Esophagus squamous epithelium (tissue), 5 donors: ENCODE results near the gene CLP1. TPM values are rescaled to one million over a fixed set of nuclear protein-coding genes. Genes with fewer than 3 reads are reported as not detected.

Experiments
- DNase-seq: peaks from one replicate; lab custom pipeline; 2025; lab: John Stamatoyannopoulos, UW
- H3K27ac ChIP-seq, 4 donors: fragments of 200-600 bp; sonication (generic); one replicate each; pipeline ENCODE4 v1.5.1; 2016 to 2019; ENCODE audit warnings: mild to moderate bottlenecking in 1 of 4
- H3K27me3 ChIP-seq, 4 donors: fragments of 200-600 bp; sonication (generic); 1 replicate in 3 of 4; 2 replicates in 1 of 4; pipeline versions ENCODE4 v1.5.1 to v1.6.0; 2017 to 2021; ENCODE audit warnings: antibody characterized with exemption in 1 of 4
- H3K36me3 ChIP-seq, 3 donors: fragments of 200-600 bp; sonication (generic); one replicate each; pipeline ENCODE4 v1.5.1; 2016 to 2019
- H3K4me1 ChIP-seq, 3 donors: fragments of 200-600 bp; sonication (generic); one replicate each; pipeline ENCODE4 v1.5.1; 2017 to 2019
- H3K4me3 ChIP-seq, 4 donors: fragments of 200-600 bp; sonication (generic); 1 replicate in 3 of 4; 2 replicates in 1 of 4; pipeline ENCODE4 v1.5.1; 2016 to 2019; ENCODE audit warnings: mild to moderate bottlenecking in 2 of 4, moderate library complexity in 1 of 4
- H3K9me3 ChIP-seq, 3 donors: fragments of 200-600 bp; sonication (generic); one replicate each; pipeline ENCODE4 v1.5.1; 2016 to 2019
- POLR2A ChIP-seq, 4 donors: fragments of 450-650 bp; IDR thresholded peaks; one replicate each; pipeline ENCODE4 v1.6.1; 2017; ENCODE audit warnings: antibody characterized with exemption in 4 of 4, mild to moderate bottlenecking in 4 of 4, moderate library complexity in 3 of 4
- WGBS, 2 donors: methylation state at CpG; one replicate each; pipeline ENCODE4 v1.1.5; 2018; 5-methylcytosine and 5-hydroxymethylcytosine counted together
- intact Hi-C: fragments of 100-400 bp; cut with DNase I; formaldehyde crosslinking; loops from one replicate; pipeline ENCODE4 v1.15.0; 2022
- total RNA-seq, 4 donors: library from RNA; depleted of rRNA; stranded (reverse); fragments of >200 nt; gene quantifications; one replicate each; pipeline ENCODE4 v1.1.0, GENCODE V29; 2016
- TF ChIP-seq, protein P1 (sequence below), 6 experiments: fragments of 450-650 bp in 4 of 6; fragments of 200-600 bp in 2 of 6; sonication (generic) in 2 of 6; IDR thresholded peaks; one replicate each; pipeline ENCODE4 v1.5.1; 2016 to 2019; ENCODE audit warnings: antibody characterized with exemption in 6 of 6, mild to moderate bottlenecking in 4 of 6, moderate library complexity in 4 of 6
- donor health status: DM: yes; HTN: yes; CAD: no.

CLP1 gene
- total RNA-seq, 4 donors from 2014 or later: 9.5 to 26.6 (median 14.7) TPM

DNA sequence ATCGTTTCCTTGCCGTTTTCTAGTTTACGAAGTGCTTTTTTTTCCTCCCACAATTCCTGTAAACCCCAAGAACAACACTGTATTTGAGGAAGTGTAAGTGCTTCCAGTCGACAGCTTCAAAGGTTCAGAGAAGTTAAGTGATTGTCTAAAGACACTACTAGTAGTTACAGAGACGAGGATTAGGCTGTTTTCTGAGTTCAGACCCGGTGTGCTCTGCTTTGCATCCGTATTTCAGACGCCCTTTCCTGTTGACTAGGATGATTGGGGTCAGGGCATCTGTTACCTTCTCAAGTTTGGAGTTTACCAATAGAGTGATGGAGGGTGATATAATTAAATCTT, 430 bp downstream of the CLP1 start:
- DNase-seq: no peak
- Histone ChIP-seq H3K27me3 (peaks cover 0 to 3% (median 0%) of the 10 kb centered on the region in 4 donors), H3K27ac (peak overlapping the region; percentile 64 to 96 (median 92)), H3K9me3 (no peaks in the 10 kb centered on the region), H3K36me3 (peaks cover 9 to 43% (median 13%) of the 10 kb centered on the region in 3 donors), H3K4me3 (peak overlapping the region; percentile 49 to 89 (median 68)), H3K4me1 (peaks cover 4 to 32% (median 13%) of the 10 kb centered on the region in 3 donors)
- intact Hi-C loops: no loop called here
- TF ChIP-seq, protein P1, sequence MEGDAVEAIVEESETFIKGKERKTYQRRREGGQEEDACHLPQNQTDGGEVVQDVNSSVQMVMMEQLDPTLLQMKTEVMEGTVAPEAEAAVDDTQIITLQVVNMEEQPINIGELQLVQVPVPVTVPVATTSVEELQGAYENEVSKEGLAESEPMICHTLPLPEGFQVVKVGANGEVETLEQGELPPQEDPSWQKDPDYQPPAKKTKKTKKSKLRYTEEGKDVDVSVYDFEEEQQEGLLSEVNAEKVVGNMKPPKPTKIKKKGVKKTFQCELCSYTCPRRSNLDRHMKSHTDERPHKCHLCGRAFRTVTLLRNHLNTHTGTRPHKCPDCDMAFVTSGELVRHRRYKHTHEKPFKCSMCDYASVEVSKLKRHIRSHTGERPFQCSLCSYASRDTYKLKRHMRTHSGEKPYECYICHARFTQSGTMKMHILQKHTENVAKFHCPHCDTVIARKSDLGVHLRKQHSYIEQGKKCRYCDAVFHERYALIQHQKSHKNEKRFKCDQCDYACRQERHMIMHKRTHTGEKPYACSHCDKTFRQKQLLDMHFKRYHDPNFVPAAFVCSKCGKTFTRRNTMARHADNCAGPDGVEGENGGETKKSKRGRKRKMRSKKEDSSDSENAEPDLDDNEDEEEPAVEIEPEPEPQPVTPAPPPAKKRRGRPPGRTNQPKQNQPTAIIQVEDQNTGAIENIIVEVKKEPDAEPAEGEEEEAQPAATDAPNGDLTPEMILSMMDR (IDR thresholded peaks at IDR 0.05): no peak
- no peak for TF ChIP-seq POLR2A (IDR thresholded peaks at IDR 0.05)
- WGBS, 2 donors: 0 to 1% methylated on average over 8 of the region's 8 CpGs

DNA sequence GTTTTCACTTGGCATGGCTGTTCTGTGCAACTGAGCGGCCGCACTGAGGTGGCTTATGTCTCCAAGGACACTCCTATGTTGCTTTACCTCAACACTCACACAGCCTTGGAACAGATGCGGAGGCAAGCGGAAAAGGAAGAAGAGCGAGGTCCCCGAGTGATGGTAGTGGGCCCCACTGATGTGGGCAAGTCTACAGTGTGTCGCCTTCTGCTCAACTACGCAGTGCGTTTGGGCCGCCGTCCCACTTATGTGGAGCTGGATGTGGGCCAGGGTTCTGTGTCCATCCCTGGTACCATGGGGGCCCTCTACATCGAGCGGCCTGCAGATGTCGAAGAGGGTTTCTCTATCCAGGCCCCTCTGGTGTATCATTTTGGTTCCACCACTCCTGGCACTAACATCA, 2.1 kb downstream of the CLP1 start:
- Histone ChIP-seq H3K27ac (no peak overlapping the region), H3K4me1 (peaks cover 4 to 35% (median 13%) of the 10 kb centered on the region in 3 donors), H3K9me3 (no peaks in the 10 kb centered on the region), H3K36me3 (peaks cover 9 to 43% (median 13%) of the 10 kb centered on the region in 3 donors), H3K27me3 (no peaks in the 10 kb centered on the region), H3K4me3 (no peak overlapping the region)
- TF ChIP-seq POLR2A (IDR thresholded peaks at IDR 0.05): no peak
- TF ChIP-seq, protein P1 (IDR thresholded peaks at IDR 0.05): no peak
- no peak for DNase-seq
- intact Hi-C loops: no loop called here
- 93 to 96% methylated on average over 8 to 10 of the region's 14 CpGs for WGBS, 2 donors

DNA sequence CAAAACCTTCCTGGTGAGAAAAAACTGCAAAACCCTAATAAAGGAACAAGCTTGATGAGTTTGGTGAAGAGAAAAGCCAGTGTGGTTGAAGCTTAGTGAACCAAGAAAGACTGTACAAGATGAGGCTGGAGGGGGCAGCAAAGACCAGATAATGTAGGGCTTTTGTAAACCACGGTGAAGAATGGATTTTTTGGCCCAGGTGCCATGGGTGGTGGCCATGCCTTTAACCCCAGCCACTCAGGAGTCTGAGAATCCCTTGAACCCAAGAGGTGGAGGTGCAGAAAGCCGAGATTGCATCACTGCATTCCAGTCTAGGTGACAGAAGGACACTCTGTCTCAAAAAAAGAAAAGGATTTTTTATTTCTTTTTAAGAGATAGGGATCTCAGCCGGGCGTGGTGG, 5.3 kb downstream of the CLP1 start:
- intact Hi-C loops: no loop called here
- H3K27me3 ChIP-seq: no peaks in the 10 kb centered on the region
- no peak for DNase-seq
- H3K4me1 ChIP-seq: peaks cover 9 to 36% (median 15%) of the 10 kb centered on the region in 3 donors
- WGBS, 2 donors: 49 to 57% methylated on average over 3 to 4 of the region's 4 CpGs
- peaks cover 9 to 43% (median 13%) of the 10 kb centered on the region in 3 donors for H3K36me3 ChIP-seq
- TF ChIP-seq, protein P1 (IDR thresholded peaks at IDR 0.05): peak in 4 of 6 experiments; percentile 21 to 49 (median 24)
- TF ChIP-seq POLR2A (IDR thresholded peaks at IDR 0.05): no peak
- H3K4me3 ChIP-seq: no peak overlapping the region
- peak overlapping the region in 1 of 4 donors; percentile 2 for H3K27ac ChIP-seq
- no peaks in the 10 kb centered on the region for H3K9me3 ChIP-seq

DNA sequence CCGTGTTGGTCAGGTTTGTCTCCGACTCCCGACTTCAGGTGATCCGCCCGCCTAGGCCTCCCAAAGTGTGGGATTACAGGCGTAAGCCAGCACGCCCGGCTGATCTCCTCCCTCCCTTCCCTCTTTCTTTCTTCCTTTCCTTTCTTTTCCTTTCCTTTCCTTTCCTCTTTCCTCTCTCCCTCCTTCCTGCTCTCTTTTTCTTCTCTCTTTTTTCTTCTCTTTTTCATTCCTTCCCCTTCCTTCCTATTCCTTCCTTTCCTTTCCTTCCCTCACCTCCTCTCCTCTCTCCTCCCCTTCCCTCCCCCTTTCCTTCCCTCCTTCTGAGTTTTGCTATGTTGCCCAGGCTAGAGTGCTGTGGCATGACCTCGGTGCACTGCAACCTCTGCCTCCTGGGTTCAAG, 6.4 kb downstream of the CLP1 start:
- 68 to 91% methylated on average over 6 to 9 of the region's 9 CpGs for WGBS, 2 donors
- Histone ChIP-seq H3K27ac (no peak overlapping the region), H3K4me1 (peaks cover 4 to 28% (median 8%) of the 10 kb centered on the region in 3 donors), H3K27me3 (no peaks in the 10 kb centered on the region), H3K4me3 (no peak overlapping the region), H3K9me3 (no peaks in the 10 kb centered on the region), H3K36me3 (peaks cover 9 to 40% (median 13%) of the 10 kb centered on the region in 3 donors)
- intact Hi-C loops: no loop called here
- DNase-seq: no peak
- no peak for TF ChIP-seq POLR2A (IDR thresholded peaks at IDR 0.05)
- TF ChIP-seq, protein P1 (IDR thresholded peaks at IDR 0.05): no peak

DNA sequence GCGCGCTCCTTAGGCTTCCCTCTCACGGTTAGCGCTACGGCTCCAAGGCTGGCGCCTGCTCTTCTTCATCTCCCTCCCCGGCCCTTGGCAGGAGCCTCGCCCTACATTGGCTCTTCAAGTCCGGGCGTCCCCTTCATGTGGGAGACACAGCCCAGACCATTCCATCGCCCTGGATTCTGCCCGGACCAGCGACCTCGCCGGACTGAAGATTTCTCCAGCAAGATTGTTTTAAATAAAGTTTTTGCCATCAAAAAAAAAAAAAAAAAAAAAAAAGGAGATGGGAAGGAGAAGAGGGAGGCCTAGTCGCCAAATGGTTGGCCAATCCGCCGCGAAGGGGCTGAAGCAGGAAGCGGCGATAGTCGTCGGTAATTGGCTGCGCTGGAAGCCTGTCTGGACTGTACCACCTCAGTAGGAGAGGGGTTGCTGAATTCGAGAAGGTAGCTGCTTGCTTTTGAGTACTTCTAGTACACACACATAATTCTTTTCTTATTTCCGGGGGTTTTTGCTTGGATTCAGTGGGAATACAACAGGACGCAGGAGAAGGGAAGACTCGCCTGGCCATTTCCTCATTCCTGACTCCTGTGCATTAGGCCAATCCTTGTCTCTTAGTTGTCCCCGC, 9.7 kb downstream of the CLP1 start:
- TF ChIP-seq POLR2A (IDR thresholded peaks at IDR 0.05): peak in 2 of 4 donors; percentile 32 to 35
- TF ChIP-seq, protein P1 (IDR thresholded peaks at IDR 0.05): no peak
- Histone ChIP-seq H3K27ac (peak overlapping the region; percentile 96 to 100 (median 98)), H3K4me1 (peaks cover 14 to 52% (median 29%) of the 10 kb centered on the region in 3 donors), H3K36me3 (peaks cover 0 to 17% (median 0%) of the 10 kb centered on the region in 3 donors), H3K4me3 (peak overlapping the region; percentile 72 to 89 (median 85)), H3K9me3 (no peaks in the 10 kb centered on the region), H3K27me3 (no peaks in the 10 kb centered on the region)
- intact Hi-C loops: no loop called here
- 0% methylated on average over 19 to 24 of the region's 29 CpGs for WGBS, 2 donors
- peak; percentile 91 for DNase-seq
